Activated B cell treated with CpG ODN at 0.5 μM for 24 hours (primary cell): Measurements from ENCODE around the gene TBC1D1. TPM values are rescaled to one million over a fixed set of nuclear protein-coding genes. Genes with fewer than 3 reads are reported as not detected.
A peak's percentile ranks its signal among the peaks of the same experiment; 100 is the strongest.

Experiments used
- ATAC-seq: fragments of 200-7000 bp; cut with Tn5 transposase; one replicate; pipeline ENCODE4 v1.10.0; 2021; ENCODE audit warnings: low read depth, mild to moderate bottlenecking, moderate library complexity
- CTCF ChIA-PET: fragments of 350-600 bp; sonication (Branson Sonifier 250); formaldehyde crosslinking; loops from one replicate; lab custom pipeline; 2021; ENCODE audit warnings: antibody characterized with exemption; lab: Charles Lee
- POLR2A ChIA-PET: fragments of 350-600 bp; sonication (Branson Sonifier 250); formaldehyde crosslinking; loops from one replicate; lab custom pipeline; 2021; ENCODE audit warnings: antibody characterized with exemption; lab: Charles Lee
- DNase-seq: peaks from one replicate; pipeline ENCODE4 v3.0.0; 2022
- H3K27ac Mint-ChIP-seq: one replicate; pipeline ENCODE4 v1.8.0; 2020; ENCODE audit warnings: mixed read lengths
- H3K27me3 Mint-ChIP-seq: one replicate; pipeline ENCODE4 v1.8.0; 2021; ENCODE audit warnings: mixed read lengths
- H3K36me3 Mint-ChIP-seq: one replicate; pipeline ENCODE4 v1.8.0; 2021; ENCODE audit warnings: low read depth, mixed read lengths
- H3K4me1 Mint-ChIP-seq: one replicate; pipeline ENCODE4 v1.8.0; 2021; ENCODE audit warnings: mixed read lengths
- H3K4me3 Mint-ChIP-seq: one replicate; pipeline ENCODE4 v1.8.0; 2020; ENCODE audit warnings: mild to moderate bottlenecking, mixed read lengths
- H3K9me3 Mint-ChIP-seq: one replicate; pipeline ENCODE4 v1.8.0; 2020; ENCODE audit warnings: mixed read lengths
- intact Hi-C: fragments of 100-400 bp; cut with micrococcal nuclease; formaldehyde crosslinking; loops from one replicate; pipeline ENCODE4 v1.15.1; 2024
- total RNA-seq: library from RNA; stranded (reverse); gene quantifications from 2 replicates; pipeline ENCODE4 v1.2.3, GENCODE V29; 2022
- TF ChIP-seq, protein P1 (sequence below): fragments of 200-600 bp; IDR thresholded peaks from one replicate; pipeline ENCODE4 v1.8.0; 2022; ENCODE audit warnings: antibody characterized with exemption, mild to moderate bottlenecking

Gene TBC1D1
- total RNA-seq, 1 donor from 2014 or later = 84.8 TPM

DNA sequence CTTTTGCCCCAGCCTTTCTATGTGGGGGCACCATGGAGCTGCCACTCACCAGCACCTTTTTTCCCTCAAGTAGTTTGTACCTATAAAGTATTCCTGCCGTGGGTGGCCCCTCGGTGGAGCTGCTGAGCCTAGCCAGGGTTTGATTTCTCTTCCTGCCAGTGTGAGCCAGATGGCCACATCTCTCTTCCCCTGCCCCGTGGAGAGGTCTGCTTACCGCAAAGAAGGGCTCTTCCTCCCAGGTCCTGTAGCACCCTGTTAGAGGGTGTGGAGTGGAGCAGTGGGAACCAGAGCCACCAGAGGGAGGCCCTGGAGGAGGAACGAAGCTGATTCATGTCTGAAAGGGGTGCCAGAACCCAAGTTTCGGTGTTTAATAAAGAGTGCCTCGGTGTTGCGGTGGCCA lies 164.7 kb downstream of the TBC1D1 start:
- ChIA-PET POLR2A (no interaction called here), CTCF (no interaction called here)
- H3K4me1 Mint-ChIP-seq = peaks cover 5% of the 10 kb centered on the region
- no peaks in the 10 kb centered on the region for H3K9me3 Mint-ChIP-seq
- H3K36me3 Mint-ChIP-seq = peaks cover 92% of the 10 kb centered on the region
- DNase-seq (no peak), ATAC-seq (no peak)
- no peak overlapping the region for H3K4me3 Mint-ChIP-seq
- no peaks in the 10 kb centered on the region for H3K27me3 Mint-ChIP-seq
- TF ChIP-seq, protein P1, sequence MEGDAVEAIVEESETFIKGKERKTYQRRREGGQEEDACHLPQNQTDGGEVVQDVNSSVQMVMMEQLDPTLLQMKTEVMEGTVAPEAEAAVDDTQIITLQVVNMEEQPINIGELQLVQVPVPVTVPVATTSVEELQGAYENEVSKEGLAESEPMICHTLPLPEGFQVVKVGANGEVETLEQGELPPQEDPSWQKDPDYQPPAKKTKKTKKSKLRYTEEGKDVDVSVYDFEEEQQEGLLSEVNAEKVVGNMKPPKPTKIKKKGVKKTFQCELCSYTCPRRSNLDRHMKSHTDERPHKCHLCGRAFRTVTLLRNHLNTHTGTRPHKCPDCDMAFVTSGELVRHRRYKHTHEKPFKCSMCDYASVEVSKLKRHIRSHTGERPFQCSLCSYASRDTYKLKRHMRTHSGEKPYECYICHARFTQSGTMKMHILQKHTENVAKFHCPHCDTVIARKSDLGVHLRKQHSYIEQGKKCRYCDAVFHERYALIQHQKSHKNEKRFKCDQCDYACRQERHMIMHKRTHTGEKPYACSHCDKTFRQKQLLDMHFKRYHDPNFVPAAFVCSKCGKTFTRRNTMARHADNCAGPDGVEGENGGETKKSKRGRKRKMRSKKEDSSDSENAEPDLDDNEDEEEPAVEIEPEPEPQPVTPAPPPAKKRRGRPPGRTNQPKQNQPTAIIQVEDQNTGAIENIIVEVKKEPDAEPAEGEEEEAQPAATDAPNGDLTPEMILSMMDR = no peak
- intact Hi-C loops = no loop called here
- H3K27ac Mint-ChIP-seq = no peak overlapping the region

DNA sequence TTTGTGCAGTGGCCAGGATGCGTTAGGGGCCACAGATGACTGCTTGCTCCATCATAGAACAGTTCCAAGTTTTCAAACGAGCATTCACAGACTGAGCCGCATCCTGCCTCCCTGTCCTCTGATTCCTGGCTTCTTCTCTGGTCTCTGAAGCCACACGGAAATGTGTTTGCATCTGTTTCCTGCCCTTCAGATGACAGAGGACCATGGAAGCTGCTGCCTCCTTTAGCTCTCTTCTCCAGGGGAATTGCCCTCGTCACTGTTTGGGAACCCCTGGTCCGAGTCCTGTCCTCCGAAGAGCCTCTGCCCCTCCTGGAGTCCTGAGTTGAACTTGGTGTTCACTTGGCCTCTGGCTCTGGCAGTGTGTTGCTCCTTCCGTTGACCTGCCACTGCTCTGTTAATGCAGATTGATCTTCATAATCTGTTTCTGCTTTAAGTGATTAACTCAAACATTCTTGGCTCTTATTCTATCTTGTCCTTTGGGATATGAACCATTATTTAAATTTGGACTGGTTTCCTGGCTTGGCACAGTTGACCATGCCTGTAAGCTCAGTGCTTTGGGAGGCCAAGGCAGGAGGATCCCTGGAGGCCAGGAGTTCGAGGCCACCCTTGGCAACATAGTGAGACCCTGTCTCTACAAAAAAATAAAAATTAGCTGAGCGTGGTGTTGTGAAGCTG lies 165.3 kb downstream of the TBC1D1 start:
- H3K4me1 Mint-ChIP-seq = peaks cover 5% of the 10 kb centered on the region
- H3K9me3 Mint-ChIP-seq = no peaks in the 10 kb centered on the region
- no peak overlapping the region for H3K4me3 Mint-ChIP-seq
- no peak for ATAC-seq
- no peak overlapping the region for H3K27ac Mint-ChIP-seq
- DNase-seq = no peak
- ChIA-PET CTCF (interaction anchor here (1.4 kb wide), 1 partner anchor 13 kb away, joined by 3 read pairs; no protein-coding TSS in a partner anchor), POLR2A (no interaction called here)
- H3K27me3 Mint-ChIP-seq = no peaks in the 10 kb centered on the region
- H3K36me3 Mint-ChIP-seq = peaks cover 92% of the 10 kb centered on the region
- intact Hi-C loops = no loop called here
- TF ChIP-seq, protein P1 = no peak

DNA sequence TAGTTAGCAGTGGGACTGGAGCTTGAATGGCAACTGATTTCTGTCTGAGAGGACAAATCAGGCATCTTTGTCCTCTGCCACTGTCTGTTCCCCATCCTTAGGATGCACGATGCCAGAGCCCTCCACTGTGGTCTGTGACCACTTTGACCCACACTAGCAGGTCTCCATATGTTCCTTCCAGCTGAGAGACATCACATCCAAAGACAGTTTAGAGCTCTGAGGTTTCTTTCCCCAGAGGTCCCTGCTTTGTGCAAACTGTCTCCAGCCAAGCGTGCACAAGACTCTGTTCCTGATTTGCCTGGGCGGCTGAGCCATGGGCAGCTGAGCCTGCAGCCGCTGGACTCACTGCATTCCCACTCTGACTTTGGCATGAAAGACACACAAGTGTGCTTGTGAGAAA lies 167.3 kb downstream of the TBC1D1 start:
- H3K27ac Mint-ChIP-seq = peak overlapping the region; percentile 41
- no peaks in the 10 kb centered on the region for H3K9me3 Mint-ChIP-seq
- DNase-seq (no peak), ATAC-seq (no peak)
- peaks cover 81% of the 10 kb centered on the region for H3K36me3 Mint-ChIP-seq
- peaks cover 12% of the 10 kb centered on the region for H3K4me1 Mint-ChIP-seq
- ChIA-PET POLR2A (no interaction called here), CTCF (no interaction called here)
- intact Hi-C loops = no loop called here
- H3K4me3 Mint-ChIP-seq = no peak overlapping the region
- TF ChIP-seq, protein P1 = no peak
- H3K27me3 Mint-ChIP-seq = no peaks in the 10 kb centered on the region

- H3K4me3 Mint-ChIP-seq = no peak overlapping the region
- no peak overlapping the region for H3K27ac Mint-ChIP-seq
- intact Hi-C loops = loop anchor here (5.0 kb wide), 2 partner anchors 256 to 796 kb away; partner anchors contain the start of gene TLR6
- no peaks in the 10 kb centered on the region for H3K27me3 Mint-ChIP-seq
- POLR2A ChIA-PET = no interaction called here
- H3K9me3 Mint-ChIP-seq = no peaks in the 10 kb centered on the region
- peaks cover 69% of the 10 kb centered on the region for H3K36me3 Mint-ChIP-seq
- no peak for DNase-seq
- peaks cover 12% of the 10 kb centered on the region for H3K4me1 Mint-ChIP-seq
- CTCF ChIA-PET = interaction anchor here (0.6 to 1.1 kb wide), 4 partner anchors 211 to 1717 kb away, joined by 3 read pairs; no protein-coding TSS in a partner anchor
- no peak for ATAC-seq
- TF ChIP-seq, protein P1 = no peak
These were observed 170.0 kb downstream of the TBC1D1 start for GRCh38 chr4:38060829-38061431.
